Activated B cell treated with CpG ODN at 0.5 μM for 24 hours (primary cell): ENCODE data around the gene TEX44. TPM values are rescaled to one million over a fixed set of nuclear protein-coding genes. Genes with fewer than 3 reads are reported as not detected.
"Not testable (repeated sequence)": the region's sequence is repeated elsewhere in the genome, so short reads cannot be mapped to it uniquely, and the experiment has no call there.

Experiments
- ATAC-seq: fragments of 200-7000 bp; cut with Tn5 transposase; one replicate; pipeline ENCODE4 v1.10.0; 2021; ENCODE audit warnings: low read depth, mild to moderate bottlenecking, moderate library complexity
- CTCF ChIA-PET: fragments of 350-600 bp; sonication (Branson Sonifier 250); formaldehyde crosslinking; loops from one replicate; lab custom pipeline; 2021; ENCODE audit warnings: antibody characterized with exemption; lab: Charles Lee
- POLR2A ChIA-PET: fragments of 350-600 bp; sonication (Branson Sonifier 250); formaldehyde crosslinking; loops from one replicate; lab custom pipeline; 2021; ENCODE audit warnings: antibody characterized with exemption; lab: Charles Lee
- DNase-seq: peaks from one replicate; pipeline ENCODE4 v3.0.0; 2022
- H3K27ac Mint-ChIP-seq: one replicate; pipeline ENCODE4 v1.8.0; 2020; ENCODE audit warnings: mixed read lengths
- H3K27me3 Mint-ChIP-seq: one replicate; pipeline ENCODE4 v1.8.0; 2021; ENCODE audit warnings: mixed read lengths
- H3K36me3 Mint-ChIP-seq: one replicate; pipeline ENCODE4 v1.8.0; 2021; ENCODE audit warnings: low read depth, mixed read lengths
- H3K4me1 Mint-ChIP-seq: one replicate; pipeline ENCODE4 v1.8.0; 2021; ENCODE audit warnings: mixed read lengths
- H3K4me3 Mint-ChIP-seq: one replicate; pipeline ENCODE4 v1.8.0; 2020; ENCODE audit warnings: mild to moderate bottlenecking, mixed read lengths
- H3K9me3 Mint-ChIP-seq: one replicate; pipeline ENCODE4 v1.8.0; 2020; ENCODE audit warnings: mixed read lengths
- intact Hi-C: fragments of 100-400 bp; cut with micrococcal nuclease; formaldehyde crosslinking; loops from one replicate; pipeline ENCODE4 v1.15.1; 2024
- total RNA-seq: library from RNA; stranded (reverse); gene quantifications from 2 replicates; pipeline ENCODE4 v1.2.3, GENCODE V29; 2022
- TF ChIP-seq, protein P1 (sequence below): fragments of 200-600 bp; IDR thresholded peaks from one replicate; pipeline ENCODE4 v1.8.0; 2022; ENCODE audit warnings: antibody characterized with exemption, mild to moderate bottlenecking

TEX44 gene
- total RNA-seq, 1 donor from 2014 or later: not detected

GRCh38 chr2:231565887-231566594 lies 26.6 kb upstream of the TEX44 start:
- H3K4me3 Mint-ChIP-seq: no peak overlapping the region
- DNase-seq: no peak
- H3K9me3 Mint-ChIP-seq: no peaks in the 10 kb centered on the region
- TF ChIP-seq, protein P1, sequence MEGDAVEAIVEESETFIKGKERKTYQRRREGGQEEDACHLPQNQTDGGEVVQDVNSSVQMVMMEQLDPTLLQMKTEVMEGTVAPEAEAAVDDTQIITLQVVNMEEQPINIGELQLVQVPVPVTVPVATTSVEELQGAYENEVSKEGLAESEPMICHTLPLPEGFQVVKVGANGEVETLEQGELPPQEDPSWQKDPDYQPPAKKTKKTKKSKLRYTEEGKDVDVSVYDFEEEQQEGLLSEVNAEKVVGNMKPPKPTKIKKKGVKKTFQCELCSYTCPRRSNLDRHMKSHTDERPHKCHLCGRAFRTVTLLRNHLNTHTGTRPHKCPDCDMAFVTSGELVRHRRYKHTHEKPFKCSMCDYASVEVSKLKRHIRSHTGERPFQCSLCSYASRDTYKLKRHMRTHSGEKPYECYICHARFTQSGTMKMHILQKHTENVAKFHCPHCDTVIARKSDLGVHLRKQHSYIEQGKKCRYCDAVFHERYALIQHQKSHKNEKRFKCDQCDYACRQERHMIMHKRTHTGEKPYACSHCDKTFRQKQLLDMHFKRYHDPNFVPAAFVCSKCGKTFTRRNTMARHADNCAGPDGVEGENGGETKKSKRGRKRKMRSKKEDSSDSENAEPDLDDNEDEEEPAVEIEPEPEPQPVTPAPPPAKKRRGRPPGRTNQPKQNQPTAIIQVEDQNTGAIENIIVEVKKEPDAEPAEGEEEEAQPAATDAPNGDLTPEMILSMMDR: no peak
- no peak for ATAC-seq
- no peak overlapping the region for H3K27ac Mint-ChIP-seq
- H3K27me3 Mint-ChIP-seq: no peaks in the 10 kb centered on the region
- no peaks in the 10 kb centered on the region for H3K36me3 Mint-ChIP-seq
- ChIA-PET POLR2A (interaction anchor here (0.9 kb wide), 1 partner anchor 35 kb away, joined by 4 read pairs; no protein-coding TSS in a partner anchor), CTCF (interaction anchor here (0.9 kb wide), 1 partner anchor 10 kb away, joined by 3 read pairs; no protein-coding TSS in a partner anchor)
- H3K4me1 Mint-ChIP-seq: peaks cover 7% of the 10 kb centered on the region
- intact Hi-C loops: no loop called here

DNA sequence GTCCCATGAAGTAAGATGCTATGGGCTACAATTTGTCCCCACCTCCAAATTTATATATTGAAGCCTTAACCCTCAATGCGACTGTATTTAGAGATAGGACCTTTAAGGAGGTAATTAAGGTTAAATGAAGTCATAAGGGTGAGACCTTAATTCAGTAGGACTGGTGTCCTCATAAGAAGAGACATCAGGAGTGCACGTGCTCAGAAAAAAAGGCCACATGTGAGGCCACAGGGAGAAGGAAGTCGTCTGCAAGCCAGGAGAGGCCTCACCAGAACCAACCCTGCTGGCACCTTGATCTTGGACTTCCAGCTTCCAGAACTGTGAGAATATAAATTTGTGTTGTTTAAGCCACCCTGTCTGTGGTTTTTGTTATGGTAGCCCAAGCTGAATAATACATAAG lies 25.5 kb upstream of the TEX44 start:
- CTCF ChIA-PET: interaction anchor here (0.9 kb wide), 1 partner anchor 11 kb away, joined by 3 read pairs; no protein-coding TSS in a partner anchor

DNA sequence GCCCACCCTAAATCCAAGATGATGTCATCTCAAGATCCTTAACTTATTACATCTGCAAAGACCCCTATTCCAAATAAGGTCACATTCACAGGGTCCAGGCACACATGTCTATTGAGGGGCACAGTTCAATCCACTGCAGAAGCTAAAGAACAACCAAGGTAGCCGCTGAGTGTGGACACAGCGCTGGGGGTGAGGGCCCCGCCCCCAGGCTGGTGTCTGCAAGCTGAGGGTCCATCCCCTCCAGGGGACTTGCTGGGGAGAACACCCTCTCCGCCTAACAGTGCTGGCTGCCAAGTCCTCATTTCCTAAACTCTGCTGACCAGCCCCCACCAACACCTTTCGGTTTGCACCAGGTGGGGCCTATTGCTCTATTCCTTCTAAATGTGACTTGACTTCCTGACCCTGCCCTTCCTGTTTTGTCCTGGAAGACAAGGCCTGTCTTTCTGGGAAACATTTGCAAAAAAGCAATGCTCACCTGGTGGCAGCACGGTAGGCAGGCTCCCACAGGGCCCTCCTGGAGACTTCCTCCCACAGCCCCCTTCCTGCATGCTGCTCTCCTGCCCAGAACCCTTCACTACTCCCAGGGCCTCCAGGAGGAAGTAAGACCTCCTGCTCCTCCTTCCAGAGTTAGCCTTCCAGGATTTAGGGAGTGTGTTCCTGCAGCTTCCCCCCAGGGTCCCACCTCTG lies 24.4 kb upstream of the TEX44 start:
- no peak overlapping the region for H3K4me3 Mint-ChIP-seq
- no peaks in the 10 kb centered on the region for H3K9me3 Mint-ChIP-seq

More for the DNA sequence above, 25.5 kb upstream of the TEX44 start:
- no peaks in the 10 kb centered on the region for H3K9me3 Mint-ChIP-seq
- H3K27me3 Mint-ChIP-seq: no peaks in the 10 kb centered on the region
- no peak for ATAC-seq
- H3K27ac Mint-ChIP-seq: no peak overlapping the region
- POLR2A ChIA-PET: interaction anchor here (0.9 kb wide), 1 partner anchor 34 kb away, joined by 4 read pairs; no protein-coding TSS in a partner anchor
- H3K4me1 Mint-ChIP-seq: peaks cover 7% of the 10 kb centered on the region
- TF ChIP-seq, protein P1: no peak
- intact Hi-C loops: no loop called here
- no peak for DNase-seq
- H3K36me3 Mint-ChIP-seq: no peaks in the 10 kb centered on the region
- H3K4me3 Mint-ChIP-seq: no peak overlapping the region

GRCh38 chr2:231568785-231569435 lies 23.8 kb upstream of the TEX44 start:
- TF ChIP-seq, protein P1: no peak
- ChIA-PET CTCF (interaction anchor here (0.6 to 1.8 kb wide), 4 partner anchors 11 to 86 kb away, joined by 3 to 5 read pairs (median 5); no protein-coding TSS in a partner anchor), POLR2A (no interaction called here)
- Mint-ChIP-seq H3K36me3 (no peaks in the 10 kb centered on the region), H3K27ac (no peak overlapping the region), H3K9me3 (no peaks in the 10 kb centered on the region), H3K27me3 (no peaks in the 10 kb centered on the region), H3K4me3 (no peak overlapping the region), H3K4me1 (peaks cover 7% of the 10 kb centered on the region)
- peak; percentile 66 for ATAC-seq
- intact Hi-C loops: no loop called here
- no peak for DNase-seq

More for the DNA sequence above, 24.4 kb upstream of the TEX44 start:
- Mint-ChIP-seq H3K36me3 (no peaks in the 10 kb centered on the region), H3K27ac (no peak overlapping the region), H3K4me1 (peaks cover 7% of the 10 kb centered on the region), H3K27me3 (no peaks in the 10 kb centered on the region)
- DNase-seq (no peak), ATAC-seq (no peak)
- intact Hi-C loops: no loop called here
- TF ChIP-seq, protein P1: no peak
- POLR2A ChIA-PET: no interaction called here
- CTCF ChIA-PET: interaction anchor here (1.6 to 1.8 kb wide), 2 partner anchors 10 to 33 kb away, joined by 5 read pairs; no protein-coding TSS in a partner anchor

DNA sequence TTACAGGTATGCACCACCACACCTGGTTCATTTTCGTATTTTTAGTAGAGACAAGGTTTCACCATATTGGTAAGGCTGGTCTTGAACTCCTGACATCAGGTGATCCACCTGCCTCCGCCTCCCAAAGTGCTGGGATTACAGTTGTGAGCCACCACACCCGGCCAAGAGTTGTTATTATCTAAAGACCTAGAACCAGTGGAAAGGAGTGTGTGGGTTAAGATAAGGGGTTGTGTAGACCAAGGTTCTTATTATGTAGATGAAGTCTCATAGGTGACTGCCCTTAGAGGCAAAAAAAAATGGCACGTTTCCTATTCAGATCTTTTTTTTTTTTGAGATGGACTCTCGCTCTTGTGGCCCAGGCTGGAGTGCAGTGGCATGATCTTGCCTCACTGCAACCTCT lies 21.7 kb upstream of the TEX44 start:
- H3K4me3 Mint-ChIP-seq, H3K27me3 Mint-ChIP-seq, ATAC-seq, H3K27ac Mint-ChIP-seq, POLR2A ChIA-PET, intact Hi-C loops, H3K36me3 Mint-ChIP-seq, H3K4me1 Mint-ChIP-seq, CTCF ChIA-PET, DNase-seq, H3K9me3 Mint-ChIP-seq: not testable (repeated sequence)
